CD4-positive, CD25-positive, alpha-beta regulatory T cell (primary cell): ENCODE data around the gene SEC14L6. TPM values are rescaled to one million over a fixed set of nuclear protein-coding genes. Genes with fewer than 3 reads are reported as not detected.
A peak's percentile ranks its signal among the peaks of the same experiment; 100 is the strongest.
"Not testable (repeated sequence)": the region's sequence is repeated elsewhere in the genome, so short reads cannot be mapped to it uniquely, and the experiment has no call there.

ENCODE experiments used
- ATAC-seq, 2 donors: fragments of 150-1000 bp; cut with Tn5 transposase; one replicate each; pipeline ENCODE4 v1.10.0; 2021; ENCODE audit warnings: low read depth in 2 of 2, moderate number of reproducible peaks in 2 of 2, moderate library complexity in 1 of 2
- DNase-seq, 3 donors: peaks; one replicate each; pipeline versions ENCODE4 v3.0.0 to v3.0.0-alpha.2; 2012 to 2022; ENCODE audit warnings: mixed read lengths in 1 of 3
- H3K27ac ChIP-seq: one replicate; pipeline ENCODE4 v1.7.0; 2013; ENCODE audit warnings: mild to moderate bottlenecking, low read length; ENCODE audit not compliant: insufficient read depth, poor library complexity, severe bottlenecking
- H3K27me3 ChIP-seq: one replicate; pipeline ENCODE4 v1.7.0; 2013; ENCODE audit warnings: low read length; ENCODE audit not compliant: control insufficient read depth, insufficient read depth
- H3K36me3 ChIP-seq: one replicate; pipeline ENCODE4 v1.7.0; 2013; ENCODE audit warnings: mild to moderate bottlenecking, low read length, moderate library complexity; ENCODE audit not compliant: control insufficient read depth, insufficient read depth
- H3K4me1 ChIP-seq: 2 replicates; pipeline ENCODE4 v1.7.0; 2013; ENCODE audit warnings: mild to moderate bottlenecking, low read length; ENCODE audit not compliant: insufficient read depth, control insufficient read depth, poor library complexity, severe bottlenecking
- H3K4me3 ChIP-seq: one replicate; pipeline ENCODE4 v1.7.0; 2013; ENCODE audit warnings: low read depth, mild to moderate bottlenecking, low read length, moderate library complexity
- H3K9me3 ChIP-seq, 2 experiments: 1 replicate in 1 of 2; 2 replicates in 1 of 2; pipeline ENCODE4 v1.7.0; 2013; ENCODE audit warnings: low read length in 2 of 2, mild to moderate bottlenecking in 1 of 2, moderate library complexity in 1 of 2; ENCODE audit not compliant: control insufficient read depth in 2 of 2
- H3K27ac Mint-ChIP-seq, 3 donors: one replicate each; pipeline ENCODE4 v1.8.0; 2020 to 2022; ENCODE audit warnings: mild to moderate bottlenecking in 3 of 3, mixed read lengths in 3 of 3, moderate library complexity in 2 of 3
- H3K27me3 Mint-ChIP-seq: one replicate; pipeline ENCODE4 v1.8.0; 2022; ENCODE audit warnings: mild to moderate bottlenecking, mixed read lengths
- H3K36me3 Mint-ChIP-seq: one replicate; pipeline ENCODE4 v1.8.0; 2020; ENCODE audit warnings: mixed read lengths
- H3K4me1 Mint-ChIP-seq, 4 donors: one replicate each; pipeline ENCODE4 v1.8.0; 2020 to 2022; ENCODE audit warnings: mixed read lengths in 4 of 4, mild to moderate bottlenecking in 1 of 4
- H3K4me3 Mint-ChIP-seq, 4 donors: one replicate each; pipeline ENCODE4 v1.8.0; 2020 to 2022; ENCODE audit warnings: mild to moderate bottlenecking in 4 of 4, mixed read lengths in 4 of 4, moderate library complexity in 3 of 4
- H3K9me3 Mint-ChIP-seq, 7 donors: one replicate each; pipeline ENCODE4 v1.8.0; 2020 to 2022; ENCODE audit warnings: mixed read lengths in 7 of 7, mild to moderate bottlenecking in 3 of 7, moderate library complexity in 2 of 7
- polyA plus RNA-seq, 4 donors: library from polyadenylated mRNA; unstranded; fragments of 300-500 nt; fragmentation: Illumina TruSeq; gene quantifications; one replicate each; pipeline ENCODE4 v1.2.3, GENCODE V29; 2021
- total RNA-seq: library from RNA; stranded (reverse); gene quantifications from one replicate; pipeline ENCODE4 v1.2.3, GENCODE V29; 2022

Gene SEC14L6
- total and polyA plus RNA-seq, 5 donors from 2014 or later = 0.09 TPM; not detected in 4

DNA sequence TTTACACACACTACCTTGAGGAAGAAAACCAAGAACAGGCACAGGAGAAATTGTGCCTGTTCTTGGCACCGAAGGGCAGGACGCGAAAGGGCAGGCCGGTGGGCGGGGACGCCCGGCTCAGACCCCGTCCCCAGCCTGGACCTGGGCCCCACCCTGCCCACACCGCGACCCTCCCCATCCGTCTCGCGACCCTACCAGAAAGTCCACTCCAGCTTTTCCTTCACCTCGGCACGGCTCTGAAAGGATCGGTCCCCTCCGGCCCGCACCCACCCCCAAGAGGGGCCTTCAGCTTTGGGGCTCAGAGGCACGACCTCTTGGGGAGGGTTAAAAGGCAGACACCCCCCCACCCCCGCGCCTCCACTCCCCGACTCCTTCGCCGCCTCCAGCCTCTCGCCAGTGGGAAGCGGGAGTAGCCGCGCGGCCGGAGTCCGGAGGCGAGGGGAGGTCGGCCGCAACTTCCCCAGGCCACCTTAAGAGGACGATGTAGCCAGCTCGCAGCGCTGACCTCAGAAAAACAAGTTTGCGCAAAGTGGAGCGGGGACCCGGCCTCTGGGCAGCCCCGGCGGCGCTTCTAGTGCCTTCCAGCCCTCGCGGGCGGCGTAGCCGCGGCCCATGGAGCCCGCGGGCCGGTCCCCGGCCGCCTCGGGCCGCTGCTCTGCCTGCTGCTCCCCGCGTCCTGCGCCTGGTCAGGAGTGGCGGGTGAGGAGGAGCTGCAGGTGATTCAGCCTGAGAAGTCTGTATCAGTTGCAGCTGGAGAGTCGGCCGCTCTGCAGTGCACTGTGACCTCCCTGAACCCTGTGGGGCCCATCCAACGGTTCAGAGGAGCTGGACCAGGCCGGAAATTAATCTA lies 4.4 kb downstream of the SEC14L6 start:
- Histone ChIP-seq H3K27me3 (peaks cover 10% of the 10 kb centered on the region), H3K9me3 (no peaks in the 10 kb centered on the region), H3K4me3 (no peak overlapping the region), H3K36me3 (no peaks in the 10 kb centered on the region), H3K27ac (no peak overlapping the region), H3K4me1 (peaks cover 4% of the 10 kb centered on the region)
- H3K27me3 Mint-ChIP-seq = peaks cover 50% of the 10 kb centered on the region
- H3K4me3 Mint-ChIP-seq = peak overlapping the region in 1 of 4 donors; percentile 39
- DNase-seq = no peak
- ATAC-seq = no peak
- H3K9me3 Mint-ChIP-seq = peaks cover 0 to 2% (median 0%) of the 10 kb centered on the region in 7 donors
- no peak overlapping the region for H3K27ac Mint-ChIP-seq
- H3K36me3 Mint-ChIP-seq = no peaks in the 10 kb centered on the region
- H3K4me1 Mint-ChIP-seq = peaks cover 0 to 7% (median 5%) of the 10 kb centered on the region in 4 donors

DNA sequence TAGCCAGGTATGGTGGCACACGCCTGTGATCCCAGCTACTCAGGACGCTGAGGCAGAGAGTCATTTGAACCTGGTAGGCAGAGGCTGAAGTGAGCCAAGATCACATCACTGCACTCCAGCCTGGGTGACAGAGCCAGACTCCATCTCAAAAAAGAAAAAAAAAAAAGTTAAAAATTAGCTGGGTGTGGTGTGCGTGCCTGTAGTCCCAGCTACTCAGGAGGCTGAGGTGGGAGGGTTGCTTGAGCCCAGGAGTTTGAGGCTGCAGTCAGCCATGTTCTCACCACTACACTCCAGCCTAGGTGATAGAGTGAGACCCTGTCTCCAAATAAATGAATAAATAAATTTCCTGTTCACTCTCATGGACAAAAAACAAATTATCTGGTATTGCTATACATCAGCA lies 5.0 kb downstream of the SEC14L6 start:
- not testable (repeated sequence) for H3K9me3 Mint-ChIP-seq, H3K36me3 ChIP-seq, H3K27ac ChIP-seq, H3K9me3 ChIP-seq, H3K36me3 Mint-ChIP-seq, H3K27me3 ChIP-seq, ATAC-seq, H3K4me1 ChIP-seq, H3K4me3 ChIP-seq, H3K27ac Mint-ChIP-seq, DNase-seq, H3K4me1 Mint-ChIP-seq
- H3K27me3 Mint-ChIP-seq = peaks cover 50% of the 10 kb centered on the region
- H3K4me3 Mint-ChIP-seq = peak overlapping the region in 1 of 4 donors; percentile 39

DNA sequence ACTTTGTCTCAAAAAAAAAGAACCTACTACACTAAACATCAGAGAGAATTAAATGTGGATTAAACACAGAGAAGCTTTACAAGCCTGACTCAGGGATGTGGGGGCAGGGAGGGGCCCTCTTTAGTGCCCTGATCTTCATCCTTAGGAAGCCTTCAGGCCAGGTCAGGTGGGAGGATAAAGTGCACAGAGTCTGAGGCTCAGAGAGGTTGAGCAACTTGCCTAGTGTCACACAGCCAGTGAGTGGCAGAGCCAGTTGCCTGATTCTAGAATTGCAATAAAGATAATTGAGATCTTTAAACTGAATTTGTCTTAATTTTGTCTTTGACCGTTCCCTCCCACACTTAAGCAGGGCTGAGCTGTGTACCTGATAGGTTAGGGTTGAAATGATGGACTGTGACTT lies 7.2 kb downstream of the SEC14L6 start:
- peaks cover 10% of the 10 kb centered on the region for H3K27me3 ChIP-seq
- ATAC-seq (no peak), DNase-seq (no peak)
- Mint-ChIP-seq H3K27ac (no peak overlapping the region), H3K4me3 (no peak overlapping the region), H3K36me3 (no peaks in the 10 kb centered on the region), H3K4me1 (peaks cover 0 to 7% (median 6%) of the 10 kb centered on the region in 4 donors), H3K27me3 (peaks cover 36% of the 10 kb centered on the region), H3K9me3 (peaks cover 0 to 2% (median 0%) of the 10 kb centered on the region in 7 donors)
- no peaks in the 10 kb centered on the region for H3K9me3 ChIP-seq
- no peaks in the 10 kb centered on the region for H3K36me3 ChIP-seq
- peaks cover 4% of the 10 kb centered on the region for H3K4me1 ChIP-seq
- H3K4me3 ChIP-seq = no peak overlapping the region
- H3K27ac ChIP-seq = no peak overlapping the region

DNA sequence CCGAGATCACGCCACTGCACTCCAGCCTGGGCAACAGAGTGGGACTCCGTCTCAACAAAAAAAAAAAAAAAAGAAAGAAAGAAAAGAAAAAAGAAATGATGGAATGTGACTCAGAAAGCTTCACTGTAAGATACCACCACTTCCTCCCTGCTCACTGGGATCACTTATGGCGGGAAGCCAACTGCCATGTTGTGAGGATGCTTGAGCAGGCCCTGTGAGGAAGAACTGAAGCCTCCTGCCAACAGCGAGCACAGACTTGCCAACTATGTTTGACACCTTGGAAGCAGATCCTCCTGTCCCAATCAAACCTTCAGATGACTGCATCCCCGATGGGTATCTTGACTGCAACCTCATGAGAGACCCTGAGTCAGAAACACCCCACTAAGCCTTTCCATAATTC lies 8.3 kb downstream of the SEC14L6 start:
- peaks cover 0 to 7% (median 4%) of the 10 kb centered on the region in 4 donors for H3K4me1 Mint-ChIP-seq
- H3K9me3 ChIP-seq = no peaks in the 10 kb centered on the region
- no peak overlapping the region for H3K4me3 ChIP-seq
- no peak overlapping the region for H3K27ac ChIP-seq
- no peak overlapping the region for H3K27ac Mint-ChIP-seq
- H3K4me1 ChIP-seq = peaks cover 4% of the 10 kb centered on the region
- ATAC-seq = no peak
- H3K9me3 Mint-ChIP-seq = peaks cover 0 to 2% (median 0%) of the 10 kb centered on the region in 7 donors
- H3K36me3 Mint-ChIP-seq = no peaks in the 10 kb centered on the region
- H3K4me3 Mint-ChIP-seq = no peak overlapping the region
- no peak for DNase-seq
- H3K27me3 Mint-ChIP-seq = peaks cover 32% of the 10 kb centered on the region
- H3K27me3 ChIP-seq = peaks cover 7% of the 10 kb centered on the region
- no peaks in the 10 kb centered on the region for H3K36me3 ChIP-seq

DNA sequence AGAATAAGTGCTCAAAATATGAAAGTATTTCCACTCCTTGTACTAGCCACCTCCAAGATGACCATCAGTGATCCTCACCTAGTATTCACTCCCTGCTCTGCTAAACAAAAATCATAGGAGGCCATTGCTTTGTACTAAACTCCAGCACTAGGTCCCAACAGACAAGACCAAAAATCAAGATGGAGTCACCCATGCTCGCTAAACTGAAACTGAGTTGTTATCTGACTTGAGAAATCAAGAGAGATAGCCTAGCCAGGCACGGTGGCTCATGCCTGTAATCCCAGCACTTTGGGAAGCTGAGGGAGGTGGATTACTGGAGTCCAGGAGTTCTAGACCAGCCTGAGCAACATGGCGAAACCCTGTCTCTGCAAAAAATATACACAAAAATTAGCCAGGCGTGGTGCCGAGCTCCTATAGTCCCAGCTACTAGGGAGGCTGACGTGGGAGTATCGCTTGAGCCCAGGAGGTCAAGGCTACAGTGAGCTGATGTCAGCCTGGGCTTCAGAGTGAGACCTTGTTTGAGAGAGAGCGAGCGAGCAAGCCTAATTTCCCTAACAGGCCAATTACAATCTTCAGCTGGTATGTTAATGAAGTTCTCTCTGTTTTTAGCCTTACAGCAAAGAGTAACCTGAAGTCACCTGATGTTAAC lies 9.3 kb downstream of the SEC14L6 start:
- no peak overlapping the region for H3K27ac ChIP-seq
- no peaks in the 10 kb centered on the region for H3K9me3 ChIP-seq
- peak overlapping the region in 1 of 3 donors; percentile 53 for H3K27ac Mint-ChIP-seq
- no peaks in the 10 kb centered on the region for H3K4me1 ChIP-seq
- H3K4me1 Mint-ChIP-seq = peaks cover 0 to 7% (median 2%) of the 10 kb centered on the region in 4 donors
- H3K4me3 ChIP-seq = no peak overlapping the region
- H3K9me3 Mint-ChIP-seq = peaks cover 0 to 2% (median 0%) of the 10 kb centered on the region in 7 donors
- DNase-seq = no peak
- no peaks in the 10 kb centered on the region for H3K36me3 Mint-ChIP-seq
- no peak overlapping the region for H3K4me3 Mint-ChIP-seq
- H3K27me3 ChIP-seq = peaks cover 5% of the 10 kb centered on the region
- no peaks in the 10 kb centered on the region for H3K36me3 ChIP-seq
- peaks cover 25% of the 10 kb centered on the region for H3K27me3 Mint-ChIP-seq
- ATAC-seq = no peak

DNA sequence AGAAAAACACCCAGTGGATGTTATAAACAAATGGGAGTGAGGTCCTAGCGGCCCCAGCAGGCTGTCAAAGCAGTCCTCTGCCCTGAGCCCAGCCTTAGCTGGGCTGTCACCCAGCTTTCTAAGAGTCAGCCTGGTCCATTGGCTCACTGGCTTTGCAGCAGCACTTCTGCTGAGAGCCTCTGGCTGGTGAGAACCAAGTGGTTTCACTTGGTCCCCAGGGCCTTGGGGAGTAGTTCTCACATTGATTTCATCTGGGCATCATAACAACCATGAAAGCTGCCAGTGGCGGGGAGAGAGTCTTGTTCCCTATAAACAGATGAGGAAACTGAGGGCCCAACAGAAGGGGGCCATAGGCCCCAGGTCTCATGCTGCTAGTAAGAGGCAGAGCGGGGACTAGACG lies 11.4 kb downstream of the SEC14L6 start:
- no peak for DNase-seq
- Histone ChIP-seq H3K36me3 (no peaks in the 10 kb centered on the region), H3K4me3 (no peak overlapping the region), H3K27ac (no peak overlapping the region), H3K9me3 (no peaks in the 10 kb centered on the region), H3K4me1 (no peaks in the 10 kb centered on the region), H3K27me3 (no peaks in the 10 kb centered on the region)
- no peak overlapping the region for H3K4me3 Mint-ChIP-seq
- peaks cover 0 to 2% (median 0%) of the 10 kb centered on the region in 4 donors for H3K4me1 Mint-ChIP-seq
- no peaks in the 10 kb centered on the region for H3K36me3 Mint-ChIP-seq
- H3K9me3 Mint-ChIP-seq = peaks cover 0 to 1% (median 0%) of the 10 kb centered on the region in 7 donors
- peaks cover 13% of the 10 kb centered on the region for H3K27me3 Mint-ChIP-seq
- H3K27ac Mint-ChIP-seq = no peak overlapping the region
- no peak for ATAC-seq

DNA sequence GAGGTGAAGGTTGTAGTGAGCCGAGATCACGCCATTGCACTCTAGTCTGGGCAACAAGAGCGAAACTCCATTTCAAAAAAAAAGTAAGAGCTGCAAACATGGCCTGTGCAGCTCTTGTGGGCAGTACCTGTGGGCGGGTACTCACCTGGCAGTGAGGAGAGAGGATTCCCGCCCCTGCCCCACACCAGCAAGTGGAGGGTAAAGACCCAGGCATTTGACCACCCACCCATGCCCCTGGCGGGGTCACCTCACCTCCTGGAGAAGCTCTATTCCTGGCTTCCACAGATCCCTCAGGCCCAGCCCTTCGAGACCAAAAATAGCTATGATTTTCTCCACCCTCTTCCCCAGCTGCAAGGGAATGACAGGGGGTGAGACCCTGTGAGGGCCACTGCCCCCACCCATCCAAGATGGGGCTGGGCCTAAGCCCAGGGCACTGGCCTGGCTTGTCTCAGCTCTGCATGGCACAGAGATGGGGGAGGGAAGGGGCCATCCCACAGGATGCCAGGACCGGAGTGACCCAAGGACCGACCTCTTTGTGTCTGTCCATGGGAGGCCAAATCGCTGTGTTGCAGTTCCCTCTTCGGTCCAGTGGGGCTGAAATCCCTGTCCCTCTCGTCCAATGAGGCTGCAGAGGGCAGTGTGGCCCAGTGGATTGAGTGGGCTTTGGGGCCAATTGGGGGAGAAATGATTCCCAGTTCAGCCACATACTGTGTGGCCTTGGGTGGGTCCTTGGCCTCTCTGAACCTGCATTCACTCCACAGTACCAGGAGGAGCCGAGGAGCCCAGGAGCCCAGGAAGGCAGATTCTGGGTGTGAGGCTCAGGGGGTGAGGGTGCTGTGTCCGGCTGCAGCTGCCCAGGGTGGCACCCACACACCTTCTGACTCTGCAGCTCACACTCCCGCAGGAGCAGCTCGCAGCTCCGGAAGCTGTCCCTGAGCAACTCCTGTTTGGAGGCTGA lies 14.6 kb downstream of the SEC14L6 start:
- no peaks in the 10 kb centered on the region for H3K36me3 Mint-ChIP-seq
- DNase-seq = no peak
- no peak overlapping the region for H3K27ac ChIP-seq
- H3K4me1 Mint-ChIP-seq = peaks cover 0 to 2% (median 0%) of the 10 kb centered on the region in 4 donors
- no peaks in the 10 kb centered on the region for H3K27me3 ChIP-seq
- no peak overlapping the region for H3K4me3 Mint-ChIP-seq
- no peaks in the 10 kb centered on the region for H3K9me3 ChIP-seq
- ATAC-seq = no peak
- no peak overlapping the region for H3K27ac Mint-ChIP-seq
- H3K36me3 ChIP-seq = no peaks in the 10 kb centered on the region
- no peak overlapping the region for H3K4me3 ChIP-seq
- no peaks in the 10 kb centered on the region for H3K27me3 Mint-ChIP-seq
- H3K4me1 ChIP-seq = no peaks in the 10 kb centered on the region
- peaks cover 0 to 1% (median 0%) of the 10 kb centered on the region in 7 donors for H3K9me3 Mint-ChIP-seq
